ENCODE results near the gene ACACB.

Gene ACACB

GRCh38 chr12:109266106-109266879, 149.9 kb downstream of the ACACB start:
- H4K20me1 ChIP-seq (ENCODE audit: insufficient read depth), result no peaks in the 10 kb centered on the region
- H3K27ac ChIP-seq, result no peak overlapping the region
- no peak overlapping the region for H3K9ac ChIP-seq
- H3K36me3 ChIP-seq (ENCODE audit: insufficient read depth), result no peaks in the 10 kb centered on the region
- H3K4me1 ChIP-seq (ENCODE audit: low read depth, poor library complexity, severe bottlenecking), result no peaks in the 10 kb centered on the region
- H3K4me3 ChIP-seq (IDR thresholded peaks at IDR 0.05; ENCODE audit: insufficient read depth, low read depth, low read length), result no peak overlapping the region
- TF ChIP-seq CTCF (conservative IDR thresholded peaks at IDR 0.05; ENCODE audit: low read depth, low read length), result no peak
- H3K27me3 ChIP-seq (ENCODE audit: insufficient read depth, low read depth), result no peaks in the 10 kb centered on the region
- no peaks in the 10 kb centered on the region for H3K79me2 ChIP-seq (ENCODE audit: insufficient read depth, low read depth)
- H2AFZ ChIP-seq (ENCODE audit: low read depth), result no peak overlapping the region
- H3K4me2 ChIP-seq, result no peak overlapping the region

- Histone ChIP-seq H3K36me3 (ENCODE audit: insufficient read depth) (no peaks in the 10 kb centered on the region), H3K79me2 (ENCODE audit: insufficient read depth, low read depth) (no peaks in the 10 kb centered on the region), H3K4me2 (no peak overlapping the region), H3K27me3 (ENCODE audit: insufficient read depth, low read depth) (no peaks in the 10 kb centered on the region), H3K27ac (no peak overlapping the region), H3K9ac (no peak overlapping the region), H4K20me1 (ENCODE audit: insufficient read depth) (no peaks in the 10 kb centered on the region), H3K4me1 (ENCODE audit: low read depth, poor library complexity, severe bottlenecking) (no peaks in the 10 kb centered on the region), H2AFZ (ENCODE audit: low read depth) (no peak overlapping the region), H3K4me3 (IDR thresholded peaks at IDR 0.05; ENCODE audit: insufficient read depth, low read depth, low read length) (no peak overlapping the region)
- TF ChIP-seq CTCF (conservative IDR thresholded peaks at IDR 0.05; ENCODE audit: low read depth, low read length), result no peak
These were observed 151.0 kb downstream of the ACACB start for GRCh38 chr12:109267361-109267760.

- H3K9ac ChIP-seq, result no peak overlapping the region
- no peak overlapping the region for H3K4me2 ChIP-seq
- H4K20me1 ChIP-seq (ENCODE audit: insufficient read depth), result no peaks in the 10 kb centered on the region
- H3K36me3 ChIP-seq (ENCODE audit: insufficient read depth), result no peaks in the 10 kb centered on the region
- no peak for TF ChIP-seq CTCF (conservative IDR thresholded peaks at IDR 0.05; ENCODE audit: low read depth, low read length)
- no peak overlapping the region for H3K27ac ChIP-seq
- H3K79me2 ChIP-seq (ENCODE audit: insufficient read depth, low read depth), result no peaks in the 10 kb centered on the region
- no peak overlapping the region for H3K4me3 ChIP-seq (IDR thresholded peaks at IDR 0.05; ENCODE audit: insufficient read depth, low read depth, low read length)
- no peaks in the 10 kb centered on the region for H3K27me3 ChIP-seq (ENCODE audit: insufficient read depth, low read depth)
- no peak overlapping the region for H2AFZ ChIP-seq (ENCODE audit: low read depth)
- H3K4me1 ChIP-seq (ENCODE audit: low read depth, poor library complexity, severe bottlenecking), result no peaks in the 10 kb centered on the region
These were observed 152.5 kb downstream of the ACACB start for GRCh38 chr12:109268896-109269295.

GRCh38 chr12:109269428-109269827, 153.0 kb downstream of the ACACB start:
- no peak overlapping the region for H2AFZ ChIP-seq (ENCODE audit: low read depth)
- no peaks in the 10 kb centered on the region for H3K4me1 ChIP-seq (ENCODE audit: low read depth, poor library complexity, severe bottlenecking)
- no peaks in the 10 kb centered on the region for H3K27me3 ChIP-seq (ENCODE audit: insufficient read depth, low read depth)
- H3K4me3 ChIP-seq (IDR thresholded peaks at IDR 0.05; ENCODE audit: insufficient read depth, low read depth, low read length), result no peak overlapping the region
- no peak for TF ChIP-seq CTCF (conservative IDR thresholded peaks at IDR 0.05; ENCODE audit: low read depth, low read length)
- no peaks in the 10 kb centered on the region for H4K20me1 ChIP-seq (ENCODE audit: insufficient read depth)
- H3K79me2 ChIP-seq (ENCODE audit: insufficient read depth, low read depth), result no peaks in the 10 kb centered on the region
- H3K36me3 ChIP-seq (ENCODE audit: insufficient read depth), result no peaks in the 10 kb centered on the region
- H3K9ac ChIP-seq, result no peak overlapping the region
- H3K27ac ChIP-seq, result no peak overlapping the region
- no peak overlapping the region for H3K4me2 ChIP-seq

Data from KMS-11 (cell line).